HepG2 (cell line): ENCODE results near the gene AHCY. TPM values are rescaled to one million over a fixed set of nuclear protein-coding genes. Genes with fewer than 3 reads are reported as not detected.

Experiments used
- CCDC6 ChIP-seq: sonication (generic); formaldehyde crosslinking; IDR thresholded peaks from 2 replicates; pipeline ENCODE4 v1.8.1; 2022; ENCODE audit warnings: mild to moderate bottlenecking, missing genetic modification reagents, moderate library complexity
- FOXK2 ChIP-seq: fragments of 450-650 bp; IDR thresholded peaks from 2 replicates; pipeline ENCODE4 v1.6.1; 2016
- JARID2 ChIP-seq: sonication (generic); formaldehyde crosslinking; IDR thresholded peaks from 2 replicates; pipeline ENCODE4 v1.8.1; 2023; ENCODE audit warnings: missing genetic modification reagents, inconsistent platforms; ENCODE audit not compliant: insufficient replicate concordance
- JUND ChIP-seq: sonication (generic); formaldehyde crosslinking; IDR thresholded peaks from 2 replicates; pipeline ENCODE4 v1.8.0; 2022; ENCODE audit warnings: mild to moderate bottlenecking, missing genetic modification reagents
- NFKB2 ChIP-seq: sonication (generic); formaldehyde crosslinking; IDR thresholded peaks from 2 replicates; pipeline ENCODE4 v1.4.0; 2020; ENCODE audit warnings: missing genetic modification reagents, borderline replicate concordance
- NKX3-1 ChIP-seq: sonication (generic); formaldehyde crosslinking; IDR thresholded peaks from 2 replicates; pipeline ENCODE4 v1.5.0; 2020; ENCODE audit warnings: missing genetic modification reagents
- NR2F6 ChIP-seq, 2 experiments: IDR thresholded peaks; 2 replicates each; pipeline ENCODE4 v1.6.1; 2016; ENCODE audit warnings: antibody characterized with exemption in 1 of 2, mild to moderate bottlenecking in 1 of 2
- SALL2 ChIP-seq: sonication (generic); formaldehyde crosslinking; IDR thresholded peaks from 2 replicates; pipeline ENCODE4 v1.8.1; 2023; ENCODE audit warnings: mild to moderate bottlenecking, missing genetic modification reagents, inconsistent platforms
- SUZ12 ChIP-seq: fragments of 150-350 bp; IDR thresholded peaks from 2 replicates; pipeline ENCODE4 v1.6.1; 2014; ENCODE audit warnings: low read depth, low read length
- TSC22D2 ChIP-seq: sonication (generic); formaldehyde crosslinking; IDR thresholded peaks from 2 replicates; pipeline ENCODE4 v1.5.1; 2020; ENCODE audit warnings: missing genetic modification reagents, mild to moderate bottlenecking, borderline replicate concordance
- ZBTB10 ChIP-seq: sonication (generic); formaldehyde crosslinking; IDR thresholded peaks from 2 replicates; pipeline ENCODE4 v1.4.0; 2020; ENCODE audit warnings: missing genetic modification reagents, borderline replicate concordance
- ZNF530 ChIP-seq: sonication (generic); formaldehyde crosslinking; IDR thresholded peaks from 2 replicates; pipeline ENCODE4 v1.5.0; 2020; ENCODE audit warnings: low read depth, mild to moderate bottlenecking, missing genetic modification reagents
- ZNF615 ChIP-seq: sonication (generic); formaldehyde crosslinking; IDR thresholded peaks from 2 replicates; pipeline ENCODE4 v1.5.0; 2020; ENCODE audit warnings: mild to moderate bottlenecking, missing genetic modification reagents, borderline replicate concordance
- ZNF788 ChIP-seq: sonication (generic); formaldehyde crosslinking; IDR thresholded peaks from 2 replicates; pipeline ENCODE4 v1.5.0; 2020; ENCODE audit warnings: mild to moderate bottlenecking, missing genetic modification reagents, borderline replicate concordance
- polyA plus RNA-seq, 8 experiments: library from polyadenylated mRNA; depleted of rRNA in 3 of 8; stranded (reverse) in 7 of 8; unstranded in 1 of 8; fragments of >200 nt; fragmentation: Illumina TruSeq in 4 of 8; extraction: Trizol in 4 of 8; gene quantifications; 2 replicates each; pipeline versions ENCODE4 v1.2.1 to v1.2.3, GENCODE V29; 2011 to 2016; ENCODE audit warnings: low read depth in 4 of 8, missing spikeins in 1 of 8, mixed read lengths in 1 of 8; ENCODE audit not compliant: insufficient read depth in 1 of 8
- total RNA-seq, 5 experiments: library from RNA; depleted of rRNA; stranded (reverse); fragments of >200 nt; fragmentation: Illumina TruSeq; extraction: Trizol; gene quantifications; 2 replicates each; pipeline ENCODE4 v1.2.3, GENCODE V29; 2016; ENCODE audit warnings: low read depth in 1 of 5
- TF ChIP-seq, protein P1 (sequence below): sonication (generic); formaldehyde crosslinking; IDR thresholded peaks from one replicate; pipeline ENCODE4 v1.5.1; 2020; ENCODE audit warnings: mild to moderate bottlenecking, missing genetic modification reagents; ENCODE audit errors: not compliant biosample characterization
- TF ChIP-seq, protein P2 (sequence below): sonication (generic); formaldehyde crosslinking; IDR thresholded peaks from 2 replicates; pipeline ENCODE4 v1.5.0; 2020; ENCODE audit warnings: mild to moderate bottlenecking, missing genetic modification reagents

The AHCY gene
- total and polyA plus RNA-seq, 2 of the 13 experiments (the other 11 are each of a cell fraction or from before 2014, with no cell fraction given): 407 to 419 TPM

- TF ChIP-seq SALL2 (CRISPR knock-in tag) (no peak), NFKB2 (CRISPR knock-in tag) (no peak), JARID2 (CRISPR knock-in tag) (no peak), ZBTB10 (CRISPR knock-in tag) (no peak), SUZ12 (no peak; the same call in 1 of the 2 replicates), NR2F6 (IDR thresholded peaks at IDR 0.05) (peak; percentile 39; the same call in 1 of the 2 replicates), NR2F6 (CRISPR knock-in tag; IDR thresholded peaks at IDR 0.05) (peak; percentile 63; the same call in 1 of the 2 replicates), NKX3-1 (CRISPR knock-in tag) (no peak), ZNF615 (CRISPR knock-in tag) (no peak), ZNF788 (peak; percentile 29; the same call in 1 of the 2 replicates), CCDC6 (no peak), ZNF530 (CRISPR knock-in tag) (no peak), JUND (no peak), TSC22D2 (0 out of 2 replicates have a peak, but pooled peaks have one; percentile 19), FOXK2 (no peak)
- TF ChIP-seq, protein P1, sequence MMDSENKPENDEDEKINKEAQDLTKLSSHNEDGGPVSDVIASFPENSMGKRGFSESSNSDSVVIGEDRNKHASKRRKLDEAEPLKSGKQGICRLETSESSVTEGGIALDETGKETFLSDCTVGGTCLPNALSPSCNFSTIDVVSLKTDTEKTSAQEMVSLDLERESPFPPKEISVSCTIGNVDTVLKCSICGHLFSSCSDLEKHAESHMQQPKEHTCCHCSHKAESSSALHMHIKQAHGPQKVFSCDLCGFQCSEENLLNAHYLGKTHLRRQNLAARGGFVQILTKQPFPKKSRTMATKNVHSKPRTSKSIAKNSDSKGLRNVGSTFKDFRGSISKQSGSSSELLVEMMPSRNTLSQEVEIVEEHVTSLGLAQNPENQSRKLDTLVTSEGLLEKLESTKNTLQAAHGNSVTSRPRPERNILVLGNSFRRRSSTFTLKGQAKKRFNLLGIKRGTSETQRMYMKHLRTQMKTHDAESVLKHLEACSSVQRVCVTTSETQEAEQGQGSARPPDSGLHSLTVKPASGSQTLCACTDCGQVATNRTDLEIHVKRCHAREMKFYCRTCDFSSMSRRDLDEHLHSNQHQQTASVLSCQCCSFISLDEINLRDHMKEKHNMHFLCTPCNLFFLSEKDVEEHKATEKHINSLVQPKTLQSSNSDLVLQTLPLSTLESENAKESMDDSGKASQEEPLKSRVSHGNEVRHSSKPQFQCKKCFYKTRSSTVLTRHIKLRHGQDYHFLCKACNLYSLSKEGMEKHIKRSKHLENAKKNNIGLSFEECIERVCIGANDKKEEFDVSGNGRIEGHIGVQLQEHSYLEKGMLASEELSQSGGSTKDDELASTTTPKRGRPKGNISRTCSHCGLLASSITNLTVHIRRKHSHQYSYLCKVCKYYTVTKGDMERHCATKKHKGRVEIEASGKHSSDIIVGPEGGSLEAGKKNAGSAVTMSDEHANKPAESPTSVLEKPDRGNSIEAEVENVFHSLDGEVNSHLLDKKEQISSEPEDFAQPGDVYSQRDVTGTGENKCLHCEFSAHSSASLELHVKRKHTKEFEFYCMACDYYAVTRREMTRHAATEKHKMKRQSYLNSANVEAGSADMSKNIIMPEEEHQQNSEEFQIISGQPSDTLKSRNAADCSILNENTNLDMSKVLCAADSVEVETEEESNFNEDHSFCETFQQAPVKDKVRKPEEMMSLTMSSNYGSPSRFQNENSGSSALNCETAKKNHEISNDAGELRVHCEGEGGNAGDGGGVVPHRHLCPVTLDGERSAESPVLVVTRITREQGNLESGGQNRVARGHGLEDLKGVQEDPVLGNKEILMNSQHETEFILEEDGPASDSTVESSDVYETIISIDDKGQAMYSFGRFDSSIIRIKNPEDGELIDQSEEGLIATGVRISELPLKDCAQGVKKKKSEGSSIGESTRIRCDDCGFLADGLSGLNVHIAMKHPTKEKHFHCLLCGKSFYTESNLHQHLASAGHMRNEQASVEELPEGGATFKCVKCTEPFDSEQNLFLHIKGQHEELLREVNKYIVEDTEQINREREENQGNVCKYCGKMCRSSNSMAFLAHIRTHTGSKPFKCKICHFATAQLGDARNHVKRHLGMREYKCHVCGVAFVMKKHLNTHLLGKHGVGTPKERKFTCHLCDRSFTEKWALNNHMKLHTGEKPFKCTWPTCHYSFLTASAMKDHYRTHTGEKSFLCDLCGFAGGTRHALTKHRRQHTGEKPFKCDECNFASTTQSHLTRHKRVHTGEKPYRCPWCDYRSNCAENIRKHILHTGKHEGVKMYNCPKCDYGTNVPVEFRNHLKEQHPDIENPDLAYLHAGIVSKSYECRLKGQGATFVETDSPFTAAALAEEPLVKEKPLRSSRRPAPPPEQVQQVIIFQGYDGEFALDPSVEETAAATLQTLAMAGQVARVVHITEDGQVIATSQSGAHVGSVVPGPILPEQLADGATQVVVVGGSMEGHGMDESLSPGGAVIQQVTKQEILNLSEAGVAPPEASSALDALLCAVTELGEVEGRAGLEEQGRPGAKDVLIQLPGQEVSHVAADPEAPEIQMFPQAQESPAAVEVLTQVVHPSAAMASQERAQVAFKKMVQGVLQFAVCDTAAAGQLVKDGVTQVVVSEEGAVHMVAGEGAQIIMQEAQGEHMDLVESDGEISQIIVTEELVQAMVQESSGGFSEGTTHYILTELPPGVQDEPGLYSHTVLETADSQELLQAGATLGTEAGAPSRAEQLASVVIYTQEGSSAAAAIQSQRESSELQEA (CRISPR knock-in tag): no peak
- TF ChIP-seq, protein P2, sequence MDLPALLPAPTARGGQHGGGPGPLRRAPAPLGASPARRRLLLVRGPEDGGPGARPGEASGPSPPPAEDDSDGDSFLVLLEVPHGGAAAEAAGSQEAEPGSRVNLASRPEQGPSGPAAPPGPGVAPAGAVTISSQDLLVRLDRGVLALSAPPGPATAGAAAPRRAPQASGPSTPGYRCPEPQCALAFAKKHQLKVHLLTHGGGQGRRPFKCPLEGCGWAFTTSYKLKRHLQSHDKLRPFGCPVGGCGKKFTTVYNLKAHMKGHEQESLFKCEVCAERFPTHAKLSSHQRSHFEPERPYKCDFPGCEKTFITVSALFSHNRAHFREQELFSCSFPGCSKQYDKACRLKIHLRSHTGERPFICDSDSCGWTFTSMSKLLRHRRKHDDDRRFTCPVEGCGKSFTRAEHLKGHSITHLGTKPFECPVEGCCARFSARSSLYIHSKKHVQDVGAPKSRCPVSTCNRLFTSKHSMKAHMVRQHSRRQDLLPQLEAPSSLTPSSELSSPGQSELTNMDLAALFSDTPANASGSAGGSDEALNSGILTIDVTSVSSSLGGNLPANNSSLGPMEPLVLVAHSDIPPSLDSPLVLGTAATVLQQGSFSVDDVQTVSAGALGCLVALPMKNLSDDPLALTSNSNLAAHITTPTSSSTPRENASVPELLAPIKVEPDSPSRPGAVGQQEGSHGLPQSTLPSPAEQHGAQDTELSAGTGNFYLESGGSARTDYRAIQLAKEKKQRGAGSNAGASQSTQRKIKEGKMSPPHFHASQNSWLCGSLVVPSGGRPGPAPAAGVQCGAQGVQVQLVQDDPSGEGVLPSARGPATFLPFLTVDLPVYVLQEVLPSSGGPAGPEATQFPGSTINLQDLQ (CRISPR knock-in tag): no peak
Observed at GRCh38 chr20:34254979-34255378, 48.2 kb downstream of the AHCY start (continued).
